ENCODE measurements around the gene COL7A1.

GRCh38 chr3:48556796-48557626 is 38.1 kb downstream of the COL7A1 start, which contains the start of gene PFKFB4:
- TF ChIP-seq, protein P1, sequence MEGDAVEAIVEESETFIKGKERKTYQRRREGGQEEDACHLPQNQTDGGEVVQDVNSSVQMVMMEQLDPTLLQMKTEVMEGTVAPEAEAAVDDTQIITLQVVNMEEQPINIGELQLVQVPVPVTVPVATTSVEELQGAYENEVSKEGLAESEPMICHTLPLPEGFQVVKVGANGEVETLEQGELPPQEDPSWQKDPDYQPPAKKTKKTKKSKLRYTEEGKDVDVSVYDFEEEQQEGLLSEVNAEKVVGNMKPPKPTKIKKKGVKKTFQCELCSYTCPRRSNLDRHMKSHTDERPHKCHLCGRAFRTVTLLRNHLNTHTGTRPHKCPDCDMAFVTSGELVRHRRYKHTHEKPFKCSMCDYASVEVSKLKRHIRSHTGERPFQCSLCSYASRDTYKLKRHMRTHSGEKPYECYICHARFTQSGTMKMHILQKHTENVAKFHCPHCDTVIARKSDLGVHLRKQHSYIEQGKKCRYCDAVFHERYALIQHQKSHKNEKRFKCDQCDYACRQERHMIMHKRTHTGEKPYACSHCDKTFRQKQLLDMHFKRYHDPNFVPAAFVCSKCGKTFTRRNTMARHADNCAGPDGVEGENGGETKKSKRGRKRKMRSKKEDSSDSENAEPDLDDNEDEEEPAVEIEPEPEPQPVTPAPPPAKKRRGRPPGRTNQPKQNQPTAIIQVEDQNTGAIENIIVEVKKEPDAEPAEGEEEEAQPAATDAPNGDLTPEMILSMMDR (IDR thresholded peaks at IDR 0.05; ENCODE audit: poor library complexity, severe bottlenecking) = peak; percentile 28
- no peak for TF ChIP-seq TAF1 (IDR thresholded peaks at IDR 0.05; ENCODE audit: low read depth)

Data from neural cell (in vitro differentiated cells).